C4-2B (cell line): Measurements from ENCODE around the gene SGCA.

Experiments
- H3K27ac ChIP-seq: fragments of 450-650 bp; 2 replicates; pipeline ENCODE4 v1.5.1; 2017
- CTCF ChIP-seq: fragments of 450-650 bp; conservative IDR thresholded peaks from 2 replicates; pipeline ENCODE4 v1.5.1; 2017; ENCODE audit warnings: mild to moderate bottlenecking
- ZFX ChIP-seq: fragments of 450-650 bp; IDR thresholded peaks from 2 replicates; pipeline ENCODE4 v1.6.1; 2017

The SGCA gene

GRCh38 chr17:50218771-50219315 is 53.0 kb downstream of the SGCA start:
- H3K27ac ChIP-seq: no peak overlapping the region
- TF ChIP-seq ZFX (no peak), CTCF (no peak)

GRCh38 chr17:50219342-50219741 is 53.5 kb downstream of the SGCA start:
- no peak overlapping the region for H3K27ac ChIP-seq
- TF ChIP-seq CTCF (no peak), ZFX (no peak)

- no peak overlapping the region for H3K27ac ChIP-seq
- TF ChIP-seq CTCF (no peak), ZFX (no peak)
These were observed 54.2 kb downstream of the SGCA start for GRCh38 chr17:50219939-50220465.

- H3K27ac ChIP-seq: no peak overlapping the region
These were observed 55.0 kb downstream of the SGCA start for GRCh38 chr17:50220811-50221210.

DNA sequence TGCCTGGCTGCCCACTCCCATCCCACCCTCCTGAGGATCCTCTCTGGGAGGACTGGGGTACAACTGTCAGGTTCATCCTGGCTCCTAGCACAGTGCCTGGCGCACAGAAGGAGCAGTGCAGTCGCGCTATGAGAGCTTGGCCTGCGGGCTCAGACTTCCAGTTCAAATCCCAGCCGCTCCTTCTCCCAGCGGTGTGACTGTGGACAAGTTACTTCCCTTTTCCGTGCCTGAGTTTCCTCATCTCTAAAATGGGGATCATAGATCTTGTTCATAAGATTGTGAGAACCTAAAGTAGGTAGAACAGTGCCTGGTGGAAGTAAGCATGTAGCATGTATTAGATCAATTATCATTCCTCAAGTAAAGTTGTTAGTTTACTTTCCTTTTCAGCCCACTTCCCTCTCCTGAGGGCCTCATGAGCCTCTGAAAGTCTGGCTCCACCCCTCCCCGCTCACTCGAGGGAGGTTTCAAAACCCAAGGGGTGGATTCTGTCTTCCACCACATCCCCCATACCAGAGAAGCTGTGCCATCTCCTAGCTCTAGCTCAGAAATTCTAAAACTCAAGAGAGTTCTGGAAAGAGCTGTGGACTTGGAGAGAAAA is 55.6 kb downstream of the SGCA start:
- no peak overlapping the region for H3K27ac ChIP-seq
- TF ChIP-seq CTCF (no peak), ZFX (no peak)

More at GRCh38 chr17:50220811-50221210, 55.0 kb downstream of the SGCA start:
- TF ChIP-seq ZFX (no peak), CTCF (no peak)

DNA sequence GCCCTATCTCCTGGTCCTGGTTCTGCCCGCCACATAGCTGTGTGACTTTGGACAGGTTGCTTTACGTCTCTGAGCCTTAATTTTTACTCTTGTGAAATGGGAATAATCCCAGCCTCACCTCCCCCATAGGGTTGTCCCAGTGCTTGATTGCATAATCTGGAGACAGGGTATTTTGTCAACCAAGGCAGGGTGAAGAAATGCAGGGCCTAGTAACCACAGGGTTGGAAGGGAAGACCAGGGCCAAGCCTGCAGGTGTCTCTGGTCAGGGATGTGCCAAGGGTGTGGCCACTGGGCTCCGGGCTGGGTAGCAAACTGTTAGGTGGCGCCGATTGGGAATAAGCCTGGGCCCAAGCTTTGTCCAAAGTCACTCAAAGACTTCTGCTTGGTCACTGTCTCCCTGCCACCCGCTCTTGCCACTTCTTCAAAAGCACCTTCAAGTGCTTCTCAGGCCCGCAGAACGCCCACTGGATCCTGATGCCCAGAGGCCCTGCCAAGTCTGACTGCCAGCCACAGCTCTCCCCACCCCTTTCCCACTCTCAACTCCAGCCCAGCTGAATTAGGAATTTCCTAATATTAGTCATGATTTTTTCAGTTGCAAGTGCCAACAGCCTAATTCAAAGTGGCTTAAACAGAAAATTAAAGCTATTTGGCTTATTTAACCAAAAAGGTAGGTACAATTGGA is 56.2 kb downstream of the SGCA start:
- no peak overlapping the region for H3K27ac ChIP-seq
- TF ChIP-seq ZFX: no peak
- no peak for TF ChIP-seq CTCF

- no peak overlapping the region for H3K27ac ChIP-seq
- no peak for TF ChIP-seq ZFX
- no peak for TF ChIP-seq CTCF
These were observed 57.1 kb downstream of the SGCA start for GRCh38 chr17:50222922-50223321.
